Type B pancreatic cell (in vitro differentiated cells): ENCODE data around the gene FILIP1L. TPM values are rescaled to one million over a fixed set of nuclear protein-coding genes. Genes with fewer than 3 reads are reported as not detected.

Source experiments
- DNase-seq: peaks from one replicate; pipeline ENCODE4 v3.0.0; 2021; ENCODE audit warnings: mixed read lengths; ENCODE audit not compliant: unreplicated experiment; ENCODE audit errors: extremely low spot score
- H3K27ac Mint-ChIP-seq: 2 replicates; pipeline ENCODE4 v1.8.0; 2021; ENCODE audit warnings: mild to moderate bottlenecking, mixed read lengths
- H3K27me3 Mint-ChIP-seq: 2 replicates; pipeline ENCODE4 v1.8.0; 2021; ENCODE audit warnings: mixed read lengths
- H3K36me3 Mint-ChIP-seq: 2 replicates; pipeline ENCODE4 v1.8.0; 2021; ENCODE audit warnings: mixed read lengths
- H3K4me1 Mint-ChIP-seq: one replicate; pipeline ENCODE4 v1.8.0; 2021; ENCODE audit warnings: mixed read lengths; ENCODE audit not compliant: unreplicated experiment
- H3K4me3 Mint-ChIP-seq: 2 replicates; pipeline ENCODE4 v1.8.0; 2021; ENCODE audit warnings: mild to moderate bottlenecking, mixed read lengths
- H3K9me3 Mint-ChIP-seq: 2 replicates; pipeline ENCODE4 v1.8.0; 2021; ENCODE audit warnings: mixed read lengths
- total RNA-seq: library from RNA; stranded (reverse); gene quantifications from 2 replicates; pipeline ENCODE4 v1.2.1, GENCODE V29; 2021; ENCODE audit warnings: low replicate concordance
- TF ChIP-seq, protein P1 (sequence below): fragments of 200-600 bp; sonication (generic); conservative IDR thresholded peaks from 2 replicates; pipeline ENCODE4 v1.5.0; 2021; ENCODE audit warnings: antibody characterized with exemption, mild to moderate bottlenecking

FILIP1L gene
- total RNA-seq, 1 donor from 2014 or later: 30.6 TPM

DNA sequence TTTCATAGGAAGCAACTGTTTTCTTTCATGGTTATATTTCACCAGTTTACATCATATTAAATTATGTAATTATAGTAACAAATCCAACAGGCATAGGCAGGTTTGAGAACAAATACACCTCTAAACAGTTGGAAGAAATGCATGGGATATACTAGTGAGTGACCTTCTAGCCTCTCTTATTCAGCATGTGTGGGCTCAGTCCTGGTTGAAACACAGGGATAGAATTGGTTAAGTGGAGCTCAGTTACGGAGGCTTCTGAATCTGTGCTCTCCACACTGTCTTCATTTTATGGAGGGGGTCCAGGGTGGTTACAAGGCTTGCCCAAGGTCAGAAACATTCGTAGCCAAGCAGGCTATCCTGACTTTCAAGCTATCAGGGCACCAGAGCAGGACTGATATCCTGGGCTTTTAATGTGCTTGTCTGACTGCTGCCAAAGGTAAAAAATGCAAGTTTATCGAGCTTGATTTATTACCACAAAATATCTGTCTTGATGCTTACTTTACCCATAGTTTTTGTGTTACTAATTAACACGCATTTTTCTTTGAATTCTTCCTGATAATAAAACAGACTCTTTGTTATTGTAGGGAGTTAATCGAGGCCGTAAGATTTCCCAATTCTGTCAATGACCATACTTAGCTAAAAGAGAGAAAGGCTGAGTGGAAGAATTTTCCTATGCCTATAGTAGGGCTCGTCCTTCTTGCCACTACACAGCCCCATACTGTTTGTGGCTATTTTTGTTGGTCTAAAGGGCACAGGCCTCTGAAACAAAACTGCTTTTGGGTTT is 89.6 kb downstream of the FILIP1L start:
- Mint-ChIP-seq H3K4me3 (no peak overlapping the region), H3K27ac (peak overlapping the region; percentile 52), H3K27me3 (no peaks in the 10 kb centered on the region), H3K9me3 (no peaks in the 10 kb centered on the region), H3K36me3 (no peaks in the 10 kb centered on the region), H3K4me1 (peaks cover 12% of the 10 kb centered on the region)
- DNase-seq: no peak
- TF ChIP-seq, protein P1, sequence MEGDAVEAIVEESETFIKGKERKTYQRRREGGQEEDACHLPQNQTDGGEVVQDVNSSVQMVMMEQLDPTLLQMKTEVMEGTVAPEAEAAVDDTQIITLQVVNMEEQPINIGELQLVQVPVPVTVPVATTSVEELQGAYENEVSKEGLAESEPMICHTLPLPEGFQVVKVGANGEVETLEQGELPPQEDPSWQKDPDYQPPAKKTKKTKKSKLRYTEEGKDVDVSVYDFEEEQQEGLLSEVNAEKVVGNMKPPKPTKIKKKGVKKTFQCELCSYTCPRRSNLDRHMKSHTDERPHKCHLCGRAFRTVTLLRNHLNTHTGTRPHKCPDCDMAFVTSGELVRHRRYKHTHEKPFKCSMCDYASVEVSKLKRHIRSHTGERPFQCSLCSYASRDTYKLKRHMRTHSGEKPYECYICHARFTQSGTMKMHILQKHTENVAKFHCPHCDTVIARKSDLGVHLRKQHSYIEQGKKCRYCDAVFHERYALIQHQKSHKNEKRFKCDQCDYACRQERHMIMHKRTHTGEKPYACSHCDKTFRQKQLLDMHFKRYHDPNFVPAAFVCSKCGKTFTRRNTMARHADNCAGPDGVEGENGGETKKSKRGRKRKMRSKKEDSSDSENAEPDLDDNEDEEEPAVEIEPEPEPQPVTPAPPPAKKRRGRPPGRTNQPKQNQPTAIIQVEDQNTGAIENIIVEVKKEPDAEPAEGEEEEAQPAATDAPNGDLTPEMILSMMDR: no peak

DNA sequence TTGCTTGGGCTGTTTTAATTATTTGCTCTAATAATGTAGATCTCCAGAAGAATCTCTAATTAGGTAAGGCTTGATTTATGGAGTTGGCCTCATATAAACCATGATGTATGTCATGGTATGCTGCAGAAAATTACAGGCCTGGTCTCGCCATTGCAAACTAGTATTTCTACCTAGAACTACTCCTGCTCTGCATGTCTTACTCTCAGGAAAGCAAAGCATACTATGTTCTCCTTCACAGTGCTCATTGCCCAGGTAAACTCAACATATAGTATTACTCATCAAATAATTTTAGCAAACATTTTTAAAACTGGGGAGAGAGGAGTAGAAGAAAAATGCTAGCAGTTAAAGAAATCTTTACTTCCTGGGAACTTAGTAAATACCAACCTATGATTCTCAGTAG is 90.7 kb downstream of the FILIP1L start:
- no peak overlapping the region for H3K4me3 Mint-ChIP-seq
- no peaks in the 10 kb centered on the region for H3K36me3 Mint-ChIP-seq
- no peaks in the 10 kb centered on the region for H3K27me3 Mint-ChIP-seq
- TF ChIP-seq, protein P1: no peak
- H3K4me1 Mint-ChIP-seq: peaks cover 12% of the 10 kb centered on the region
- no peaks in the 10 kb centered on the region for H3K9me3 Mint-ChIP-seq
- no peak for DNase-seq
- H3K27ac Mint-ChIP-seq: peak overlapping the region; percentile 52

DNA sequence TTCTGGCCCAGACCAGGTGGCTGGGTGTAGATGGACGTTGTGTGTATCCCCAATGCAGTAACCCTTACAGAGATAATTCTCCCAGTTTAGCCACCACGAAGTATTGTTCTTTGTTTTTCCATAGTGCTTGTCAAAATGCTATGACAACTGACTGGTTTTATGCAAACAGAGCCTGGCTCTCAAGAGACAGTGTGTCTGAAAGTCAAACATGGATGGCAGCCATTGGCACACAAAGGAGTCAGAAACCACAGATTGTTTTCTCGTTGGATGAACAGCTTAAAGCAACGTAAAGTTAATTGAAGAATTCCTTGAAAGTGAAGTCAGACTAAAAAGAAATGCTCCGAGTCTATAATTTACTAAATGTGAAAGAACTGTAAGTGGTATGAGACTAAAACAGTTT is 91.2 kb downstream of the FILIP1L start:
- Mint-ChIP-seq H3K27me3 (no peaks in the 10 kb centered on the region), H3K4me1 (peaks cover 12% of the 10 kb centered on the region), H3K9me3 (no peaks in the 10 kb centered on the region), H3K27ac (peak overlapping the region; percentile 52), H3K4me3 (no peak overlapping the region), H3K36me3 (no peaks in the 10 kb centered on the region)
- TF ChIP-seq, protein P1: no peak
- DNase-seq: no peak

DNA sequence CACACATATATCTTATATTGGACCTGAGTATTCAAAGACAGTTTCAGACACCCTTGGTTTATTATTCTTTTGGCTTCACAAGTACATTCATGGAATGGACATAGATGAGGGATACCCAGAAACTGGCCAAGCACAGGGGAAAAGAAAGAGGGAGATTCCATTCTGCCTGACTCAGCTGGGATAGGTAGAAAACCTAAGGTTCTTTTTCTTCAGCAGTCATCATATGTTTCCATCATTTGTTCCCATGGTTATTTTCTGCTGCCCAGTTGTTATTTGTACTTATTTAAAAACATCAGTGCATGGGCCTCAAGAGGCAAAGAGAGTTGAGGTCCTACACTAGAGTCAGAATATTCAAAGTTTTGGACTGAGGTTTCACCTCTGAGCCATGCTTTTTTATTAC is 91.8 kb downstream of the FILIP1L start:
- H3K36me3 Mint-ChIP-seq: no peaks in the 10 kb centered on the region
- TF ChIP-seq, protein P1: no peak
- H3K4me1 Mint-ChIP-seq: peaks cover 12% of the 10 kb centered on the region
- no peaks in the 10 kb centered on the region for H3K27me3 Mint-ChIP-seq
- no peak overlapping the region for H3K27ac Mint-ChIP-seq
- H3K4me3 Mint-ChIP-seq: no peak overlapping the region
- no peaks in the 10 kb centered on the region for H3K9me3 Mint-ChIP-seq
- DNase-seq: no peak

DNA sequence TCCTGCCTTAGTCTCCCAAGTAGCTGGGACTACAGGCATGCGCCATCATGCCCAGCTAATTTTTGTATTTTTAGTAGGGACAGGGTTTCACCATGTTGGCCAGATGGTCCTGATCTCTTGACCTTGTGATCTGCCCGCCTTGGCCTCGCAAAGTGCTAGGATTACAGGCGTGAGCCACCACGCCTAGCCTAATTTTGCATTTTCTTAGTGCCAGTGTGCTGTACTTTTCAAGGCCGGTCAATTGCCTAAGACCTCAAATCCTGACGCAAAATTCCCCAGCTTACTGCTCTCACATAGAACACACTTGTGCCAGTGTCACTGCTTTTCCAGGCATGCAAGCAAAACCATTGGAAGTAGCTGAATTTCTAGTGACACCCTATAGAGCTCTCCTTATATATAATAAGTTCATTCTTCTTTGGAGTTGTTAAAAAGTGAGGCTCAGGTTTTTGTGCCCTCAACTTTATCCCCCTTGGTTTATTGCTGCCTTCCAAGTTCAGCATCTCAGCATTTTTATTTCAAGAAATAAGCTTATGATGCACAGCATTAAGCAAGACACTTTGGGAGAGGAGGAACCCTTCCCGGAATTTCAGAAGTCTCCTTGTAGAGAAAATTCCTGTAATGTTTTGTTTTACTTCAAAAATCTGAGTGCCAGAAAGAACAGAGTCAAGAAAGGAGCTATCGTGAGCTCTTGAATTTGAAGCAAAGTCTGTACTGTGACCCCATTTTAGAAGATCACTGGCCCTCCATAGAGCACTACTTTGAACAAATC is 93.2 kb downstream of the FILIP1L start:
- H3K27me3 Mint-ChIP-seq: no peaks in the 10 kb centered on the region
- H3K36me3 Mint-ChIP-seq: peaks cover 5% of the 10 kb centered on the region
- no peak overlapping the region for H3K4me3 Mint-ChIP-seq
- no peaks in the 10 kb centered on the region for H3K9me3 Mint-ChIP-seq
- no peak overlapping the region for H3K27ac Mint-ChIP-seq
- peaks cover 12% of the 10 kb centered on the region for H3K4me1 Mint-ChIP-seq
- TF ChIP-seq, protein P1: no peak
- DNase-seq: no peak
